ENCODE results near the gene SEPTIN2.

DNA sequence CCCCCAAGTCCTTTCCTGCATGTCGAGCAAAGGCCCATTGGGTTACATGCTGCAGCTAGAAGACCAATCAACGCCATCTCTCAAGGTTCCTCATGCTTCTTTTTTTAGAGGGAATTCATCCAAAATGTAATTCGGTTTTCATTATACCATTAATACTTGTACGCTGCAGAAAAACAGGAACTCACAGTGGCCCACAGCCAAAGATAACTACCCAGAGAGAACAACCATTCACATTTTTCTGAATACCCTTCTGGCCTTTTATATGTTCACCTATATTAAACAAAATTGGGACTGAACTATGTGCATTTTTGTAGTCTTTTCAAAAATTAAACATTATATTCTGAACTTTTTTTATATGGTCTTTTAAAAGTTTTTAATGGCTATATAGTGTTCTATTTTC is 66.1 kb downstream of the SEPTIN2 start:
- TF ChIP-seq POLR2A (IDR thresholded peaks at IDR 0.05), result no peak
- TF ChIP-seq, protein P1, sequence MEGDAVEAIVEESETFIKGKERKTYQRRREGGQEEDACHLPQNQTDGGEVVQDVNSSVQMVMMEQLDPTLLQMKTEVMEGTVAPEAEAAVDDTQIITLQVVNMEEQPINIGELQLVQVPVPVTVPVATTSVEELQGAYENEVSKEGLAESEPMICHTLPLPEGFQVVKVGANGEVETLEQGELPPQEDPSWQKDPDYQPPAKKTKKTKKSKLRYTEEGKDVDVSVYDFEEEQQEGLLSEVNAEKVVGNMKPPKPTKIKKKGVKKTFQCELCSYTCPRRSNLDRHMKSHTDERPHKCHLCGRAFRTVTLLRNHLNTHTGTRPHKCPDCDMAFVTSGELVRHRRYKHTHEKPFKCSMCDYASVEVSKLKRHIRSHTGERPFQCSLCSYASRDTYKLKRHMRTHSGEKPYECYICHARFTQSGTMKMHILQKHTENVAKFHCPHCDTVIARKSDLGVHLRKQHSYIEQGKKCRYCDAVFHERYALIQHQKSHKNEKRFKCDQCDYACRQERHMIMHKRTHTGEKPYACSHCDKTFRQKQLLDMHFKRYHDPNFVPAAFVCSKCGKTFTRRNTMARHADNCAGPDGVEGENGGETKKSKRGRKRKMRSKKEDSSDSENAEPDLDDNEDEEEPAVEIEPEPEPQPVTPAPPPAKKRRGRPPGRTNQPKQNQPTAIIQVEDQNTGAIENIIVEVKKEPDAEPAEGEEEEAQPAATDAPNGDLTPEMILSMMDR (IDR thresholded peaks at IDR 0.05), result no peak
